C1 segment of cervical spinal cord (tissue), 14 donors: ENCODE measurements around the gene B3GAT1.

Experiments
- DNase-seq, 14 donors: peaks; one replicate each; lab custom pipeline; 2025; lab: John Stamatoyannopoulos, UW

Gene B3GAT1

GRCh38 chr11:134413043-134413825, 1.2 kb upstream of the B3GAT1 start:
- DNase-seq, result peak in 4 of 14 donors; percentile 35 to 64 (median 60)

- DNase-seq, result peak in 2 of 14 donors; percentile 23 to 40
Measured at GRCh38 chr11:134410766-134411165, 1.3 kb downstream of the B3GAT1 start.

- peak in 5 of 14 donors; percentile 12 to 45 (median 32) for DNase-seq
Measured at GRCh38 chr11:134409552-134410429, 2.3 kb downstream of the B3GAT1 start.

- DNase-seq, result no peak
Measured at GRCh38 chr11:134407923-134408322, 4.1 kb downstream of the B3GAT1 start.

GRCh38 chr11:134407321-134407828, 4.7 kb downstream of the B3GAT1 start:
- peak in 1 of 14 donors; percentile 9 for DNase-seq

GRCh38 chr11:134406264-134407185, 5.5 kb downstream of the B3GAT1 start:
- no peak for DNase-seq

- no peak for DNase-seq
Measured at GRCh38 chr11:134405841-134406240, 6.2 kb downstream of the B3GAT1 start.

- no peak for DNase-seq
Measured at GRCh38 chr11:134405436-134405835, 6.6 kb downstream of the B3GAT1 start.

GRCh38 chr11:134404575-134405341, 7.3 kb downstream of the B3GAT1 start:
- DNase-seq, result no peak

GRCh38 chr11:134402910-134403309, 9.1 kb downstream of the B3GAT1 start:
- no peak for DNase-seq

GRCh38 chr11:134401825-134402809, 9.9 kb downstream of the B3GAT1 start:
- peak in 1 of 14 donors; percentile 39 for DNase-seq

- DNase-seq, result no peak
Measured at GRCh38 chr11:134399996-134400395, 12.0 kb downstream of the B3GAT1 start.

- DNase-seq, result no peak
Measured at GRCh38 chr11:134399293-134399654, 12.8 kb downstream of the B3GAT1 start.

GRCh38 chr11:134398644-134399292, 13.3 kb downstream of the B3GAT1 start:
- peak in 6 of 14 donors; percentile 25 to 70 (median 40) for DNase-seq

- DNase-seq, result peak in 10 of 14 donors; percentile 11 to 87 (median 60)
Measured at GRCh38 chr11:134398079-134398444, 14.0 kb downstream of the B3GAT1 start.

GRCh38 chr11:134397304-134398078, 14.6 kb downstream of the B3GAT1 start:
- no peak for DNase-seq

- no peak for DNase-seq
Measured at GRCh38 chr11:134395002-134395401, 17.0 kb downstream of the B3GAT1 start.

- no peak for DNase-seq
Measured at GRCh38 chr11:134394311-134394710, 17.7 kb downstream of the B3GAT1 start.
